Measurements from ENCODE around the gene ZNF536. TPM values are rescaled to one million over a fixed set of nuclear protein-coding genes. Genes with fewer than 3 reads are reported as not detected.

The ZNF536 gene
- total and polyA plus RNA-seq, 8 donors = 0.44 to 13.4 (median 1.1) TPM; not detected in 1

DNA sequence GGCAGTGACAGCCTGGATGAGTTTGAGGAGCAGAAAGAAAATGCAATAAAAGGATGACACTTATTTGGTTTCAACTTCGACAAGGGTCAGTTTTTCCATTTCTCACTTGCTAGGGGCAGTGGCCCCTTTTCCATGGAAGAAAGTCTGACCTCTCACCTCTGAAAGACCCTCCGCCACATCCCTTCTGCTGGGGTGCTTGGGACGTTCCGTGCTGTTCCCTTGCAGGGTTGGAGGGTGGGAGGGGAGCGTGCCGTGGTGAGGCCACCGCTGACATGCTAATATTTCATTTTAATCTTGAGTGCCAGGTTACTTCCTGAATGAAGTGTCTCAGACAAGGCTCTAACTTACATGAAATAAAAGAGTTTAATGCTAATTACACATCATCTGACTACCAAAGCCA, 5.2 kb upstream of the ZNF536 start:
- TF ChIP-seq CTCF (IDR thresholded peaks at IDR 0.05) (no peak), POLR2A (IDR thresholded peaks at IDR 0.05) (no peak)
- no peak for DNase-seq
- intact Hi-C loops (cut with DNase I; ENCODE audit: low total_unique reads) = no loop called here
- Histone ChIP-seq H3K27ac (no peak overlapping the region), H3K9me3 (no peaks in the 10 kb centered on the region), H3K36me3 (no peaks in the 10 kb centered on the region), H3K27me3 (peaks cover 0 to 32% (median 0%) of the 10 kb centered on the region in 3 donors), H3K4me1 (peaks cover 0 to 7% (median 2%) of the 10 kb centered on the region in 4 donors), H3K4me3 (no peak overlapping the region)
- WGBS, 5 donors = 36 to 84% (median 60%) methylated on average over 7 of the region's 7 CpGs

- intact Hi-C loops (cut with DNase I; ENCODE audit: low total_unique reads) = no loop called here
- Histone ChIP-seq H3K36me3 (no peaks in the 10 kb centered on the region), H3K4me1 (peaks cover 0 to 7% (median 2%) of the 10 kb centered on the region in 4 donors), H3K4me3 (no peak overlapping the region), H3K27me3 (peaks cover 0 to 36% (median 0%) of the 10 kb centered on the region in 3 donors), H3K9me3 (no peaks in the 10 kb centered on the region), H3K27ac (no peak overlapping the region)
- no peak for DNase-seq
- 80 to 96% (median 90%) methylated on average over 6 to 9 of the region's 9 CpGs for WGBS, 5 donors
- TF ChIP-seq POLR2AphosphoS5 (IDR thresholded peaks at IDR 0.05) (no peak), POLR2A (IDR thresholded peaks at IDR 0.05) (no peak), EP300 (IDR thresholded peaks at IDR 0.05) (no peak), CTCF (IDR thresholded peaks at IDR 0.05) (no peak)
These were observed 4.8 kb upstream of the ZNF536 start for GRCh38 chr19:30367421-30367820.

GRCh38 chr19:30369833-30370232, 2.4 kb upstream of the ZNF536 start:
- no peak for DNase-seq
- H3K27ac ChIP-seq = no peak overlapping the region
- H3K27me3 ChIP-seq = peaks cover 0 to 59% (median 5%) of the 10 kb centered on the region in 3 donors
- TF ChIP-seq POLR2AphosphoS5 (IDR thresholded peaks at IDR 0.05) (no peak), POLR2A (IDR thresholded peaks at IDR 0.05) (no peak), CTCF (IDR thresholded peaks at IDR 0.05) (no peak), EP300 (IDR thresholded peaks at IDR 0.05) (no peak)
- H3K4me3 ChIP-seq = no peak overlapping the region
- H3K4me1 ChIP-seq = peaks cover 0 to 4% (median 0%) of the 10 kb centered on the region in 4 donors
- intact Hi-C loops (cut with DNase I; ENCODE audit: low total_unique reads) = no loop called here
- H3K9me3 ChIP-seq = no peaks in the 10 kb centered on the region
- 76 to 83% (median 78%) methylated on average over 6 of the region's 6 CpGs for WGBS, 5 donors
- H3K36me3 ChIP-seq = no peaks in the 10 kb centered on the region

GRCh38 chr19:30371161-30371836, 885 bp upstream of the ZNF536 start:
- intact Hi-C loops (cut with DNase I; ENCODE audit: low total_unique reads) = no loop called here
- Histone ChIP-seq H3K4me3 (no peak overlapping the region), H3K9me3 (no peaks in the 10 kb centered on the region), H3K27ac (no peak overlapping the region), H3K36me3 (no peaks in the 10 kb centered on the region), H3K4me1 (peaks cover 0 to 10% (median 0%) of the 10 kb centered on the region in 4 donors), H3K27me3 (peaks cover 6 to 74% (median 20%) of the 10 kb centered on the region in 3 donors)
- no peak for TF ChIP-seq POLR2AphosphoS5 (IDR thresholded peaks at IDR 0.05)
- no peak for TF ChIP-seq CTCF (IDR thresholded peaks at IDR 0.05)
- no peak for TF ChIP-seq POLR2A (IDR thresholded peaks at IDR 0.05)
- no peak for TF ChIP-seq EP300 (IDR thresholded peaks at IDR 0.05)
- WGBS, 5 donors = 67 to 82% (median 77%) methylated on average over 6 of the region's 6 CpGs
- peak; percentile 3 to 25 for DNase-seq
